Neural cell (in vitro differentiated cells): Measurements from ENCODE around the gene KLF18. TPM values are rescaled to one million over a fixed set of nuclear protein-coding genes. Genes with fewer than 3 reads are reported as not detected.

Source experiments
- H2AFZ ChIP-seq: fragments of 200-600, 300-800 bp; sonication (generic), shearing (Covaris generic); 2 replicates; pipeline ENCODE4 v1.6.0; 2014; ENCODE audit warnings: low read depth, mild to moderate bottlenecking, antibody characterized with exemption, low read length, moderate library complexity
- H3F3A ChIP-seq: fragments of 200-600 bp; shearing (Covaris generic); 2 replicates; pipeline ENCODE4 v1.6.1; 2016; ENCODE audit warnings: mild to moderate bottlenecking, moderate library complexity, mixed read lengths, antibody characterized with exemption, low read length; ENCODE audit not compliant: insufficient read depth, poor library complexity, severe bottlenecking
- H3K27ac ChIP-seq: fragments of 200-600, 300-800 bp; sonication (generic), shearing (Covaris generic); 2 replicates; pipeline ENCODE4 v1.5.1; 2014; ENCODE audit warnings: mild to moderate bottlenecking, low read length, moderate library complexity
- H3K27me3 ChIP-seq: fragments of 300-800, 200-600 bp; sonication (generic), shearing (Covaris generic); 2 replicates; pipeline ENCODE4 v1.6.0; 2014; ENCODE audit warnings: mild to moderate bottlenecking, low read depth, low read length, moderate library complexity; ENCODE audit not compliant: insufficient read depth
- H3K36me3 ChIP-seq: fragments of 300-800, 200-600 bp; sonication (generic), shearing (Covaris generic); 2 replicates; pipeline ENCODE4 v1.5.1; 2014; ENCODE audit warnings: mild to moderate bottlenecking, antibody characterized with exemption, low read length, moderate library complexity; ENCODE audit not compliant: insufficient read depth
- H3K4me2 ChIP-seq: fragments of 300-800, 200-600 bp; sonication (generic), shearing (Covaris generic); 2 replicates; pipeline ENCODE4 v1.6.0; 2014; ENCODE audit warnings: mild to moderate bottlenecking, low read length
- H3K4me3 ChIP-seq: fragments of 300-800, 200-600 bp; sonication (generic), shearing (Covaris generic); 2 replicates; pipeline ENCODE4 v1.5.1; 2014; ENCODE audit warnings: mild to moderate bottlenecking, low read length, moderate library complexity
- H3K79me2 ChIP-seq: fragments of 200-600 bp; shearing (Covaris generic); replicated peaks from 2 replicates; pipeline ENCODE4 v1.6.0; 2014; ENCODE audit warnings: mild to moderate bottlenecking, low read length, moderate library complexity; ENCODE audit not compliant: insufficient read depth
- H3K9ac ChIP-seq: fragments of 300-800, 200-600 bp; sonication (generic), shearing (Covaris generic); 2 replicates; pipeline ENCODE4 v1.6.1; 2016; ENCODE audit warnings: mild to moderate bottlenecking, low read length, mixed read lengths
- H3K9me2 ChIP-seq: fragments of 200-600 bp; shearing (Covaris generic); 2 replicates; pipeline ENCODE4 v1.6.1; 2016; ENCODE audit warnings: mild to moderate bottlenecking, low read length, mixed read lengths; ENCODE audit not compliant: insufficient read depth
- H3K9me3 ChIP-seq: fragments of 200-600, 300-800 bp; sonication (generic), shearing (Covaris generic); 2 replicates; pipeline ENCODE4 v1.6.1; 2016; ENCODE audit warnings: mild to moderate bottlenecking, mixed run types, low read length, moderate library complexity, mixed read lengths
- H4K20me1 ChIP-seq: fragments of 200-600 bp; shearing (Covaris generic); 2 replicates; pipeline ENCODE4 v1.6.1; 2016; ENCODE audit warnings: mild to moderate bottlenecking, mixed run types; ENCODE audit not compliant: insufficient read depth
- EP300 ChIP-seq: fragments of 450-650 bp; conservative IDR thresholded peaks from 2 replicates; pipeline ENCODE4 v1.6.1; 2014; ENCODE audit warnings: antibody characterized with exemption, mild to moderate bottlenecking, moderate library complexity; ENCODE audit not compliant: poor library complexity, severe bottlenecking
- EZH2 ChIP-seq: fragments of 200-600, 300-800 bp; shearing (Covaris generic), sonication (generic); IDR thresholded peaks from 2 replicates; pipeline ENCODE4 v1.6.1; 2014; ENCODE audit warnings: antibody characterized with exemption, low read length, borderline replicate concordance, mild to moderate bottlenecking; ENCODE audit not compliant: insufficient read depth, poor library complexity, severe bottlenecking
- MXI1 ChIP-seq: fragments of 450-650 bp; conservative IDR thresholded peaks from 2 replicates; pipeline ENCODE4 v1.6.1; 2014; ENCODE audit warnings: antibody characterized with exemption, mild to moderate bottlenecking; ENCODE audit not compliant: poor library complexity, severe bottlenecking
- POLR2AphosphoS5 ChIP-seq: IDR thresholded peaks from 2 replicates; pipeline ENCODE4 v1.6.1; 2012
- RAD21 ChIP-seq: fragments of 450-650 bp; conservative IDR thresholded peaks from 2 replicates; pipeline ENCODE4 v1.6.1; 2014; ENCODE audit warnings: antibody characterized with exemption, mild to moderate bottlenecking, moderate library complexity
- SMC3 ChIP-seq: fragments of 450-650 bp; conservative IDR thresholded peaks from 2 replicates; pipeline ENCODE4 v1.6.1; 2014; ENCODE audit warnings: antibody characterized with exemption, mild to moderate bottlenecking, moderate library complexity; ENCODE audit not compliant: poor library complexity
- TAF1 ChIP-seq: IDR thresholded peaks from 2 replicates; pipeline ENCODE4 v1.6.1; 2012; ENCODE audit warnings: low read depth
- polyA plus RNA-seq: library from polyadenylated mRNA; depleted of rRNA; stranded (reverse); fragments of >200 nt; gene quantifications from 2 replicates; pipeline ENCODE4 v1.2.3, GENCODE V29; 2014
- TF ChIP-seq, protein P1 (sequence below): fragments of 450-650 bp; IDR thresholded peaks from 2 replicates; pipeline ENCODE4 v1.5.1; 2014; ENCODE audit warnings: antibody characterized with exemption, mild to moderate bottlenecking, moderate library complexity; ENCODE audit not compliant: poor library complexity, severe bottlenecking
- TF ChIP-seq, protein P2 (sequence below): IDR thresholded peaks from 2 replicates; pipeline ENCODE4 v1.6.1; 2012; ENCODE audit warnings: borderline replicate concordance

Gene KLF18
- polyA plus RNA-seq, 1 donor from 2014 or later, result not detected

DNA sequence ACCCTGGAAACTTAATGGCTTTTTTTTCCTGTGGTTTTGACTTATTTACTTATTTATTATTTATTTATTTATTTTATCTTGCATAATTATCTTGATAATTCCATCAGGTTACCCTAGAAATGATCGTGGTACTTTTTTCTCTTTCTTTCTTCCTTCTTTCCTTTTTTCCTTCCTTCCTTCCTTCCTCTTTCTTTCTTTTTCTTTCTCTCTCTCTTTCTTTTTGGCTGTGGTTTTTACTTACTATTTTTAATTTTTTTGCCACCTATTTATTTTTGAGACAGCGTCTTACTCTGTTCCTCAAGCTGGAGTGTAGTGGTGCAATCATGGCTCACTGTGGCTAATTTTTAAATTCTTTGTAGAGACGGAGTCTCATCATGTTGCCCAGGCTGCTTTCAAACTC is 6.2 kb upstream of the KLF18 start:
- no peaks in the 10 kb centered on the region for H3K9me3 ChIP-seq
- no peaks in the 10 kb centered on the region for H3K9me2 ChIP-seq
- TF ChIP-seq, protein P1, sequence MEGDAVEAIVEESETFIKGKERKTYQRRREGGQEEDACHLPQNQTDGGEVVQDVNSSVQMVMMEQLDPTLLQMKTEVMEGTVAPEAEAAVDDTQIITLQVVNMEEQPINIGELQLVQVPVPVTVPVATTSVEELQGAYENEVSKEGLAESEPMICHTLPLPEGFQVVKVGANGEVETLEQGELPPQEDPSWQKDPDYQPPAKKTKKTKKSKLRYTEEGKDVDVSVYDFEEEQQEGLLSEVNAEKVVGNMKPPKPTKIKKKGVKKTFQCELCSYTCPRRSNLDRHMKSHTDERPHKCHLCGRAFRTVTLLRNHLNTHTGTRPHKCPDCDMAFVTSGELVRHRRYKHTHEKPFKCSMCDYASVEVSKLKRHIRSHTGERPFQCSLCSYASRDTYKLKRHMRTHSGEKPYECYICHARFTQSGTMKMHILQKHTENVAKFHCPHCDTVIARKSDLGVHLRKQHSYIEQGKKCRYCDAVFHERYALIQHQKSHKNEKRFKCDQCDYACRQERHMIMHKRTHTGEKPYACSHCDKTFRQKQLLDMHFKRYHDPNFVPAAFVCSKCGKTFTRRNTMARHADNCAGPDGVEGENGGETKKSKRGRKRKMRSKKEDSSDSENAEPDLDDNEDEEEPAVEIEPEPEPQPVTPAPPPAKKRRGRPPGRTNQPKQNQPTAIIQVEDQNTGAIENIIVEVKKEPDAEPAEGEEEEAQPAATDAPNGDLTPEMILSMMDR, result no peak
- TF ChIP-seq RAD21 (no peak), EZH2 (no peak), POLR2AphosphoS5 (no peak), TAF1 (no peak), EP300 (no peak), SMC3 (no peak), MXI1 (no peak)
- TF ChIP-seq, protein P2, sequence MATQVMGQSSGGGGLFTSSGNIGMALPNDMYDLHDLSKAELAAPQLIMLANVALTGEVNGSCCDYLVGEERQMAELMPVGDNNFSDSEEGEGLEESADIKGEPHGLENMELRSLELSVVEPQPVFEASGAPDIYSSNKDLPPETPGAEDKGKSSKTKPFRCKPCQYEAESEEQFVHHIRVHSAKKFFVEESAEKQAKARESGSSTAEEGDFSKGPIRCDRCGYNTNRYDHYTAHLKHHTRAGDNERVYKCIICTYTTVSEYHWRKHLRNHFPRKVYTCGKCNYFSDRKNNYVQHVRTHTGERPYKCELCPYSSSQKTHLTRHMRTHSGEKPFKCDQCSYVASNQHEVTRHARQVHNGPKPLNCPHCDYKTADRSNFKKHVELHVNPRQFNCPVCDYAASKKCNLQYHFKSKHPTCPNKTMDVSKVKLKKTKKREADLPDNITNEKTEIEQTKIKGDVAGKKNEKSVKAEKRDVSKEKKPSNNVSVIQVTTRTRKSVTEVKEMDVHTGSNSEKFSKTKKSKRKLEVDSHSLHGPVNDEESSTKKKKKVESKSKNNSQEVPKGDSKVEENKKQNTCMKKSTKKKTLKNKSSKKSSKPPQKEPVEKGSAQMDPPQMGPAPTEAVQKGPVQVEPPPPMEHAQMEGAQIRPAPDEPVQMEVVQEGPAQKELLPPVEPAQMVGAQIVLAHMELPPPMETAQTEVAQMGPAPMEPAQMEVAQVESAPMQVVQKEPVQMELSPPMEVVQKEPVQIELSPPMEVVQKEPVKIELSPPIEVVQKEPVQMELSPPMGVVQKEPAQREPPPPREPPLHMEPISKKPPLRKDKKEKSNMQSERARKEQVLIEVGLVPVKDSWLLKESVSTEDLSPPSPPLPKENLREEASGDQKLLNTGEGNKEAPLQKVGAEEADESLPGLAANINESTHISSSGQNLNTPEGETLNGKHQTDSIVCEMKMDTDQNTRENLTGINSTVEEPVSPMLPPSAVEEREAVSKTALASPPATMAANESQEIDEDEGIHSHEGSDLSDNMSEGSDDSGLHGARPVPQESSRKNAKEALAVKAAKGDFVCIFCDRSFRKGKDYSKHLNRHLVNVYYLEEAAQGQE, result no peak
- H3K9ac ChIP-seq, result no peak overlapping the region
- H3K4me3 ChIP-seq, result no peak overlapping the region
- H3K79me2 ChIP-seq, result no peaks in the 10 kb centered on the region
- H3F3A ChIP-seq, result no peaks in the 10 kb centered on the region
- H3K4me2 ChIP-seq, result no peak overlapping the region
- no peaks in the 10 kb centered on the region for H4K20me1 ChIP-seq
- no peaks in the 10 kb centered on the region for H3K36me3 ChIP-seq
- H3K27me3 ChIP-seq, result no peaks in the 10 kb centered on the region
- no peak overlapping the region for H2AFZ ChIP-seq
- H3K27ac ChIP-seq, result no peak overlapping the region

DNA sequence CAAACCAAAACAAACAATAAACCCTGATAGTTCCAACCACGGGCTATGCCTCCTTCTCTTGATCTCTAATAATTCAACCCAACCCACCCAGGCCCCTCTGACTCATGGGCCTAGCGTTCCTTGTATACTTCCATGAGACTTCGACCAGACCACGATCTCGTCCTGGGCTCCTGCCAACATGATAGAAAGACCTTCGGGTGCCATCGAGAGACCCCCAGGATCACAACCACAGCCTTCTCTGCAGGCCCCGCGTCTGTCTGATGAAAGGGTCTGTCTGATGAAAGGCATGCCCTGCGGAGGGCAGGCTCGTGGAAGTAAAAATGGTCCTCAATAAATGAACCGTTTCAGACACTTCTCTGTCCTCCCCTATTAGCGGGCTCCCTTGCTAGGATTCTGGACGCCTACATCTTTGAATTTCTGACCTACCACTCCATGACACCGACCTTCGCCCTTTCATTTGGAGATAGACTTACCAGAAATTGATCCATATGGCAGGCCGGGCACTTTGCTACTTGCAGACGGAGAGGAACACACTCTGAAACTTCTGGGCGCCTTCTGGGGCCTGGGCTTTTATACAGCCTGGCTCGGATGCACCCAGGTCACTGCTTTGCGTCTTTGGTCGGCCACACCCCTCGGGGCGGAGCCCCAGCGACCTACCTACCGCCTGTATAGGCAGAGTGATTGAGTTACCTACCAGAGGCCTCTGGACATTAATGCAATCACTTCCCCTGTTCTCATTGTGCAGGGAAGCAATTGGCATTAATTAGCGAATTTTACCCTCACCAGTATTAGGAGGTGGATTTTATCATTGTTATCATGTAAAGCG is 5.3 kb upstream of the KLF18 start:
- Histone ChIP-seq H2AFZ (no peak overlapping the region), H3K9me2 (no peaks in the 10 kb centered on the region)
- TF ChIP-seq, protein P2, result no peak
- no peak for TF ChIP-seq SMC3
- TF ChIP-seq POLR2AphosphoS5, result no peak
- TF ChIP-seq, protein P1, result no peak
- no peak for TF ChIP-seq EP300
- no peak for TF ChIP-seq RAD21
- no peak for TF ChIP-seq TAF1
- TF ChIP-seq EZH2, result no peak
- no peak for TF ChIP-seq MXI1

More for the DNA sequence above, 5.3 kb upstream of the KLF18 start:
- Histone ChIP-seq H3F3A (no peaks in the 10 kb centered on the region), H3K36me3 (no peaks in the 10 kb centered on the region), H3K9ac (no peak overlapping the region), H3K27ac (no peak overlapping the region), H3K27me3 (no peaks in the 10 kb centered on the region), H3K9me3 (no peaks in the 10 kb centered on the region), H3K4me3 (no peak overlapping the region), H3K4me2 (no peak overlapping the region), H4K20me1 (no peaks in the 10 kb centered on the region), H3K79me2 (no peaks in the 10 kb centered on the region)
